ENCODE data around the gene SYVN1.

Gene SYVN1

DNA sequence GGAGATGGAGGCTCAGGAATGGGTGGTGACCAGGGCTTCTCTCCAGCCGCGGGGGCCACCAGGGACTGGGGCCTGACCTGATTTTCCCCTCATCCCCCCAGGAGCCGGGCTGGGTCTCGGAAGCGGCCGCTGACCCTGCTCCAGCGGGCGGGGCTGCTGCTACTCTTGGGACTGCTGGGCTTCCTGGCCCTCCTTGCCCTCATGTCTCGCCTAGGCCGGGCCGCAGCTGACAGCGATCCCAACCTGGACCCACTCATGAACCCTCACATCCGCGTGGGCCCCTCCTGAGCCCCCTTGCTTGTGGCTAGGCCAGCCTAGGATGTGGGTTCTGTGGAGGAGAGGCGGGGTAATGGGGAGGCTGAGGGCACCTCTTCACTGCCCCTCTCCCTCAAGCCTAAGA lies 46.5 kb downstream of the SYVN1 start:
- no peak for DNase-seq (ENCODE audit: low read depth)

DNA sequence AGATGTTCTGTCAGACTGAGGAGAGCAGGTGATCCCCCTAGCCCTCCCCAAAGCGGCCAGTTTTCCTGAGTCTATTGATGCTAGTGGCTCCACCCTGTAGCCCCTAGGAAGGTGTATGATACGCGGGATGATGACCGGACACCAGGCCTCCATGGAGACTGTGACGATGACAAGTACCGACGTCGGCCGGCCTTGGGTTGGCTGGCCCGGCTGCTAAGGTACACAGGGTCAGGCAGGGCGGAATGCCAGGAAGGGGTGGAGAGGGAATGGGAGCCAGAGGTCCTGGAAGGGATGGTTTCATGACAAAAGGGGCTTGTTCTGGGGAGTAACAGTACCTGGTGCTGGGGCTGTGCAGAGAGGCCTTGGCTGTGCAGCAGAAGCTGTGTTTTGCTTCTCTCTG lies 47.1 kb downstream of the SYVN1 start:
- no peak for DNase-seq (ENCODE audit: low read depth)

DNA sequence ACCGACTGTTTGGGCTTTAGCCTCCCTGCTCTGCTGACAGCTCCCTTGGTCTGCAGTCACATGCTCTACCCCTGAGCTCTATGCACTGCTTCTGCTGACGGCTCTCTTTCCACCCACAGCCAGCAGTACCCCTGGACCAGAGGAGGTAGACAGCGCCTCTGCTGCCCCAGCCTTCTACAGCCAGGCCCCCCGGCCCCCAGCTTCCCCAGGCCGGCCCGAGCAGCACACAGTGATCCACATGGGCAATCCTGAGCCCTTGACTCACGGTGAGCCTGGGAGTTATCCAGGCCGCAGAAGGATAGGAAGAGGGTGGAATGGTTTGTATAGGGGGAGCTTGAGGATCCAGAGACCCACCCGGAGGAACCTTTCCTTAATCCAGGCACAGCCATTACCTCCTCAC lies 47.5 kb downstream of the SYVN1 start:
- DNase-seq (ENCODE audit: low read depth): no peak

DNA sequence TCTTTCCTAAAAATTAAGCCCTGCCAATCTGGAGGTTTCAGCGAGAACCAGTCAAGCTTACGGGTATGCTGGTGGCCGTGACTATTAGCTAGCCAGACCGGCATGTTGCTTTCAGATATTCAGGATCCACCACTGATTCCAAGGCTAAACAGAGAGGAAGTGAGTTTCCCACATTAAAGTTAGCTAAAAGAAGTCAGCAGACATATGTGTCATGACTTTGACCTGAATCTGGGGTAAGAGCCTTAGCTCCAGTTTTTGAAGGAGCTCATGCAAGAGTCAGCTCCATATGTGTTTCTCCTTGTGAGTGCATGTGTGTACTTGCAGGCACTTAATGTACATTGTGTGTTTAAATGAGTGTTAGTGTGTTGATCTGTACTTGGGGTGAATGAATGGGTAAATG lies 48.9 kb downstream of the SYVN1 start:
- DNase-seq (ENCODE audit: low read depth): no peak

DNA sequence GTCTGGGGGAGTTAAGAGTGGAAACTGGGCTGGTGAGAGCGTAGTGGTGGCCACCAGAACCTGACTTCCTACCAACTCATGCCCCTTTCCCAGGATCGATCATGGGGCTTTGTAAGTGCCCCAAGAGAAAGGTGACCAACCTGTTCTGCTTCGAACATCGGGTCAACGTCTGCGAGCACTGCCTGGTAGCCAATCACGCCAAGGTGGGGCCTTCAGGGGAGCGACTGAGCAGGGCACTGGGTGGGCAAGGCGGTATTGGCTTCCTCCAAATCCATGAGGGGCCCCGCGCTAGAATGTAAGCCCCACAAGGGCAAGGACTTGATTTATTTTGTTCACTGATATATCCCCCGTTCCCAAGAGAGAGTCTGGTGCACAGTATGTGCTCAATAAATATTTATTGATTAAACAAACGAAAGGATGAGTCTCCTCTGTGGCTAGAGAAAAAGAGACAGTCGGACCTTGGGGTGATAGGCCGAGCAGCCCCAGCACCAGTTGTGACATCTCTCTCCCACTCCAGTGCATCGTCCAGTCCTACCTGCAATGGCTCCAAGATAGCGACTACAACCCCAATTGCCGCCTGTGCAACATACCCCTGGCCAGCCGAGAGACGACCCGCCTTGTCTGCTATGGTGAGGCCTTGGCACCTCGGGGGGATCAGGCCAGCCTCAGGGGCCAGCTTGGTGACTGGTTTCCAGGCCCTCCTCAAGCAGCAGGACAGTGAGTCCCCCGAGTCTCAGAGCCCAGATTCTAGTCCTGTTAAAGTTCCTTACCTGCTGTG lies 49.5 kb downstream of the SYVN1 start:
- DNase-seq (ENCODE audit: low read depth): no peak

DNA sequence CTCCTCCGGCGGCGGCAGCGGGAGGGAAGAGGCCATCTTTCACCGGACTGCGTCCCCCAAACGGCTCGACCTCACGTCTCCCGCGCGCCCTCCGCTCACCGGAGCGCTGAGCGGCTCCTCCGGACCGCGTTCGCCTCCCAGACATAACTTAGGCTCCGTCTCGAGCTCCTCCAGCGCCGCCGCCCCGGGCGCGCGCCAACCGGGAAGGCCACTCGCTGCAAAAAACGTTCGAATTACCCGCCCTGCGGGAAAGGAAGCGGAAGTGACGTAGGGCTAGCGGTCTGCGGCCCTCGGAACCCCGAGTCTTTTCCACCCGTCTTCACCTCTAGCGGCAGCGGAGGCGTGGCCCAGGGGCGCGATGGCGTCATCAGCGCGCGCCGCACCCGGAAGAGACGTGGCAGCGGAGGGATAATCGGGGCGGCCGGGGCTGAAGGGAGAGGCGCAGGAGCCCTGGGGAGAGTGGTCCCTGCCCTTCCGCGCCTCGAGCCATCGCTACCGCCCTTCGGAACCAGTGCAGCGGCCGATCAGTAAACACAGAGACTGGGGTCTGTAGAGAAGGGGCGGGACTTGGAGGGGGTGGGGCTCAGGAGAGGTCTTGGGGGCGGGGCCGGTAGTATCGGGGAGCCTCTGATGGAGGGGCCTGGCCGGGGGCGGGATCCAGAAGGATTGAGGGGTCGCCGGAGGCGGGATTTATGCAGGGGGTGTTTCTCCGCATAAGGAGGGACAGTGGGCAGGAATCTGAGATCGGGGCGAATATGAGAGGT lies 50.3 kb downstream of the SYVN1 start, which contains the start of the genes CDCA5 and ZFPL1:
Gene CDCA5, minus strand, starts transcription at position 207 of the 764 bp plus-strand sequence. Its CDS starts 62 bp downstream, at position 145.
Gene ZFPL1, plus strand, starts transcription at position 389 of the 764 bp plus-strand sequence. CDS start 477 bp downstream, outside the sequence.
- peak; percentile 96 for DNase-seq (ENCODE audit: low read depth)

DNA sequence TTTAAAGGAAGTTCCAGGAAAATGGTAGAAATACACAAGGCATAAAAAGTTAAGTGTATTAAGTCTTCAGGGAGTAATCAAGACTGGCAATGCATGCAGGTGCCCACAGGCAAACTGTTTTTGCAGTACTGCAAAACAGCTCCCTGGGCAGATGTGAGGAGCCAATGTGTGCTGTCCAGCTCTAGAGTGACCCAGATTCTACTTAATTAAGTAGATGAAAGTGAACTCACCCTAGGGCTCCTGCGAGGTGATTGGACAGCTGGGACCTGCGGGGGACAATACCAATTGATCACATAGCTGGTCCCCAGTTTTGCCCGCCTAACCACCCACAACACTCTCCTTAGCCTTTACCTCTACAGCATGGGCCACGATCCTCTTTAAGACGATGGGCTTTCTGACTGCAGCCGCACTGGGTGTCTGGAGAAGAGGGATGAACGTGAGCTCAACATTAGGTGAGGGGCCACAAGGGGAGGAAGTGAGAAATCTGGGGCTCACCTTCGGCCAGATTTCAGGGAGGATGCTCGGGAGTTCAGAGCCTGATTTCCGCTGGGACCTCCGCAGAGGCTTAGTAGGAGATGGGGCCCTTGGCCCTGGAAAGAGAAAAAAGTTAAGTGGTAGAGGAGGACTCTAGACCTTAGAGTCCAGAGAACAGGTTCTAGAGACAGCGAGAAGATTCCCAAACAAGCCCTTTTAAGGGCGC lies 51.0 kb downstream of the SYVN1 start:
- no peak for DNase-seq (ENCODE audit: low read depth)

DNA sequence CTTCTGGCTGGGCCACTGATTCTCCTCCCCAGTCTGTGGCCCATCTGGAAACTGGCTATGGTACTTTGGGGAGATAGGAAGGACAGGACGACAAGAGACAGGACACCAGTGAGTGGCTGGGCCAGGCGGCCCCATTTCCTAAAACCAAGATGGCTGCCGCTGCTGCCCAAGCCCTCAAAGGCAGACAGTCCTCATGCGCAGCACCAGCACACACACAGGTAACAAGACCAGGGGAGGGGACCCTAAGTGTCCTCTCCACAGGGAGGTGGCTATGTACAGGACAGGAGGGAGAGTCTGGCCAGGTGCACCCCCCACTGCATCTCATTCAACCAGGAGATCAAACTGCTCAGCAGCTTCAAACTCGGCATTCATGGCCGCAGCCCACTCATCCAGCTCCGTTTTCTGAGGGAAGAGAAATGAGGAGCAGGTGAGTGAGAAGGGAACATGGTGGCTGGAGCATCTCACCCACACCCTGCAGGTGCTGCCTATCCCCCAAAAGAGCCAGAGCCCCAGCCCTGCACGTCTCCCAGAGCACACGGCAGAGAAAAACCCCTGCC lies 55.5 kb downstream of the SYVN1 start:
- DNase-seq (ENCODE audit: low read depth): no peak

DNA sequence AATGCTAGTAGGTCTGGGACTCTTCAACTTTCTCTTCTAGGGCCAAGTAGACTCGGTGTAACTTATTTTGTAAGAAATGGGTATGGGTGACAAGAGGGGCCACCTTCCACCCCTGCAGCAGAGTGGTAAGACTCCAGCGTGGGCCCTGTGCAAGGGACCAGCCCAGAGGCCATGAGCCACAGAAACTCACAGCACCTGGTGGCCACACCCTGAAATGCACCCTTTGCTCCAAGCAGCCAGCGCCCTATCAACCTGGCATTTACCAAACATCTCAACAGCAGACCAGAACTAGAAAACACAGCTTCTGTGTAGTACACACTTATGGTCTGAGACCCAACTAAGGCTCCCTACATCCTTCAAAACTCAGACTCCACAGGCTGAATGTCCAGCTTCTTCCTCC lies 56.2 kb downstream of the SYVN1 start:
- peak; percentile 58 for DNase-seq (ENCODE audit: low read depth)

DNA sequence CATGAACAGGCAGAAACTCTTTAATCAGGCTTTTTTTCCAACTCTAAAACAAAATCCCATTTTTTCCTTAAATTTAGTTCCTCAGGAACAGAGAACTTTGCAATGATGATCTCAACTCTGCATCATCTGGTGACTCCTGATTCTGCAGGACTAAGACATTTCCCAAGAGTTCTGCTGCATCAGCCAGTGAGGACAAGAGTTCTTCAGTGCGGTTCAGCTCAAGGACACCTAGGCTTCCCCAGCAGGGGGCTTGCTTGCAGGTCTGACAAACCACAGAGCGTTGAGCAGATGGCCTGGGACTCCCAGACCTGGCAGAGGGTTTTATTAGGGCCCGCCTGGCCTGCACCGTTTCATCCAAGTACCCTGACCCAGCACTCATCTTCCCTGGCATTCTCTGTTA lies 56.9 kb downstream of the SYVN1 start:
- no peak for DNase-seq (ENCODE audit: low read depth)
